ENCODE results near the gene GPATCH2L. TPM values are rescaled to one million over a fixed set of nuclear protein-coding genes. Genes with fewer than 3 reads are reported as not detected.

The GPATCH2L gene
- total RNA-seq, 4 donors from 2014 or later, result 40.8 to 170 (median 84.8) TPM

- no peak for DNase-seq
- TF ChIP-seq POLR2A (IDR thresholded peaks at IDR 0.05) (no peak), CTCF (IDR thresholded peaks at IDR 0.05) (no peak)
- 80 to 87% methylated on average over 6 of the region's 6 CpGs for WGBS, 2 donors
- intact Hi-C loops (cut with DNase I), result no loop called here
- no peaks in the 10 kb centered on the region for H3K27me3 ChIP-seq
- H3K4me1 ChIP-seq, result no peaks in the 10 kb centered on the region
- no peaks in the 10 kb centered on the region for H3K9me3 ChIP-seq
- H3K27ac ChIP-seq, result no peak overlapping the region
- H3K4me3 ChIP-seq (replicated peaks in 1 of 3), result no peak overlapping the region
- no peaks in the 10 kb centered on the region for H3K36me3 ChIP-seq
Observed at GRCh38 chr14:76259029-76259735, 107.5 kb downstream of the GPATCH2L start.

DNA sequence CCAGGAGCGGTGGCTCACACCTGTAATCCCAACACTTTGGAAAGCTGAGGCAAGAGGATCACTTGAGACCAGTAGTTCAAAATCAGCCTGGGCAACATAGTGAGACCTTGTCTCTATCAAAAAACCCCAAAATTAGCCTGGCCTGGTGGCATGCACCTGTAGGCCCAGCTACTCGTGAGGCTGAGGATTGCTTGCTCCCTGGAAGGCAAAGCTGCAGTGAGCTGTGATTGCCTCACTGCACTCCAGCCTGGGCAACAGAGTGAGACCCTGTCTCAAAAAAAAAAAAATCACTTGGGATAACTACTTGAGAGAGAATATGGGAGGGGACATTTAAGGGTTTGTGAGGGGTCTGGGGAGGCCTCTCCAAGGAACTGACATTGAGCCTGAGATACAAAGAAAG lies 109.0 kb downstream of the GPATCH2L start:
- H3K4me1 ChIP-seq, result no peaks in the 10 kb centered on the region
- H3K27me3 ChIP-seq, result no peaks in the 10 kb centered on the region
- H3K9me3 ChIP-seq, result no peaks in the 10 kb centered on the region
- WGBS, 2 donors, result 93 to 94% methylated on average over 2 of the region's 2 CpGs
- H3K27ac ChIP-seq, result no peak overlapping the region
- no peak for TF ChIP-seq CTCF (IDR thresholded peaks at IDR 0.05)
- no peak for TF ChIP-seq POLR2A (IDR thresholded peaks at IDR 0.05)
- DNase-seq, result no peak
- no peak overlapping the region for H3K4me3 ChIP-seq (replicated peaks in 1 of 3)
- intact Hi-C loops (cut with DNase I), result no loop called here
- H3K36me3 ChIP-seq, result no peaks in the 10 kb centered on the region

DNA sequence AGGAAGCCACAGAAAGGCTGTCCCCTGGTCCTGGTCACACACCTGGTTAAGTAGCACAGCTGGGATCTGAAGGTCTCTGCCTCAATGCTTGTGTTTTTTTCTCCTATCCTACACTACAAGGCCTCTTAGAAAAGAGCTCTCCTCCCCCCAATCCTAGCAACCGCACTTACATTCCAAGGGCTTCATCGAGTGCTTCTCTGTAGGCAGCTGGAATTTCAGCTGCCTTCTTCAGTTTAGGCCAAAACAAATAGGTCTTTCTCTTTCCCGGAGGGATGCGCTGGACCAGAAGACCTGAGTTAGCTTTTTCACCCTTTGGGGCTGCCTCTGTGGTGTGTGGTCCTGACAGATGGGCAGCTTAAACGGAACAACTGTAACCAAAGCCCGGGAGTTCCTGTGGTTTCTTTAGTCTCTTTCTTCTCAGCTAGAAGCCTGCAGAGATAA lies 109.7 kb downstream of the GPATCH2L start:
- Histone ChIP-seq H3K27me3 (no peaks in the 10 kb centered on the region), H3K27ac (no peak overlapping the region), H3K9me3 (no peaks in the 10 kb centered on the region), H3K36me3 (no peaks in the 10 kb centered on the region), H3K4me3 (replicated peaks in 1 of 3) (no peak overlapping the region), H3K4me1 (no peaks in the 10 kb centered on the region)
- peak; percentile 3 to 5 for DNase-seq
- no peak for TF ChIP-seq CTCF (IDR thresholded peaks at IDR 0.05)
- no peak for TF ChIP-seq POLR2A (IDR thresholded peaks at IDR 0.05)
- 19 to 28% methylated on average over 6 of the region's 6 CpGs for WGBS, 2 donors
- intact Hi-C loops (cut with DNase I), result no loop called here

- 96 to 99% methylated on average over 5 of the region's 5 CpGs for WGBS, 2 donors
- Histone ChIP-seq H3K4me3 (replicated peaks in 1 of 3) (no peak overlapping the region), H3K27ac (no peak overlapping the region), H3K4me1 (no peaks in the 10 kb centered on the region), H3K9me3 (no peaks in the 10 kb centered on the region), H3K27me3 (no peaks in the 10 kb centered on the region), H3K36me3 (no peaks in the 10 kb centered on the region)
- intact Hi-C loops (cut with DNase I), result no loop called here
- DNase-seq, result no peak
- TF ChIP-seq POLR2A (IDR thresholded peaks at IDR 0.05) (no peak), CTCF (IDR thresholded peaks at IDR 0.05) (no peak)
Observed at GRCh38 chr14:76262641-76263040, 110.9 kb downstream of the GPATCH2L start.

Other genes with a start within 250 kb of the GPATCH2L start
- gene TGFB3, start 169.9 kb upstream of the GPATCH2L start, total RNA-seq, result 10 to 100 TPM in 3 of 4 donors, 1 to 10 TPM in 1; 8.0 to 14.7 (median 11.3) TPM
- gene IFT43, start 166.2 kb upstream of the GPATCH2L start, total RNA-seq, result 10 to 100 TPM; 39.0 to 59.8 (median 52.4) TPM
- not detected for gene ESRRB, start 224.2 kb downstream of the GPATCH2L start, total RNA-seq

Measured in thyroid gland (tissue), 4 donors.